Tibial artery (tissue), 4 donors: ENCODE results near the gene NTSR1.

ENCODE experiments used
- DNase-seq, 2 donors: peaks; one replicate each; pipeline ENCODE4 v3.0.0-alpha.2; 2019
- H3K27ac ChIP-seq, 2 donors: fragments of 200-600 bp; sonication (generic) in 1 of 2; 1 replicate in 1 of 2; 2 replicates in 1 of 2; pipeline ENCODE4 v1.5.1; 2018 to 2019; ENCODE audit warnings: mild to moderate bottlenecking in 1 of 2
- H3K27me3 ChIP-seq, 2 donors: fragments of 200-600 bp; sonication (generic) in 1 of 2; one replicate each; pipeline versions ENCODE4 v1.5.1 to v1.6.0; 2016 to 2019
- H3K36me3 ChIP-seq, 3 donors: fragments of 200-600 bp; sonication (generic) in 2 of 3; one replicate each; pipeline ENCODE4 v1.5.1; 2016 to 2019; ENCODE audit warnings: mild to moderate bottlenecking in 2 of 3
- H3K4me1 ChIP-seq, 4 donors: fragments of 200-600 bp; sonication (generic) in 2 of 4; 1 replicate in 3 of 4; 2 replicates in 1 of 4; pipeline ENCODE4 v1.5.1; 2016 to 2019
- H3K4me3 ChIP-seq, 2 donors: fragments of 200-600 bp; sonication (generic) in 1 of 2; 1 replicate in 1 of 2; 2 replicates in 1 of 2; pipeline ENCODE4 v1.5.1; 2018 to 2019; ENCODE audit warnings: mild to moderate bottlenecking in 2 of 2
- H3K9me3 ChIP-seq, 3 donors: fragments of 200-600 bp; sonication (generic) in 1 of 3; one replicate each; pipeline ENCODE4 v1.5.1; 2016 to 2019
- CTCF ChIP-seq, 2 experiments: fragments of 200-600 bp in 1 of 2; fragments of 450-650 bp in 1 of 2; IDR thresholded peaks; one replicate each; pipeline ENCODE4 v1.5.1; 2017 to 2019; ENCODE audit warnings: antibody characterized with exemption in 2 of 2, mild to moderate bottlenecking in 1 of 2, moderate library complexity in 1 of 2
- intact Hi-C: fragments of 100-400 bp; cut with DNase I; formaldehyde crosslinking; loops from one replicate; pipeline ENCODE4 v1.15.0; 2023; ENCODE audit warnings: low total_unique reads

Gene NTSR1

GRCh38 chr20:62714799-62715198, 6.2 kb downstream of the NTSR1 start:
- H3K27ac ChIP-seq: no peak overlapping the region
- H3K4me3 ChIP-seq: no peak overlapping the region
- peaks cover 0 to 5% (median 4%) of the 10 kb centered on the region in 3 donors for H3K9me3 ChIP-seq
- H3K4me1 ChIP-seq: no peaks in the 10 kb centered on the region
- intact Hi-C loops: no loop called here
- no peak for TF ChIP-seq CTCF (IDR thresholded peaks at IDR 0.05)
- H3K27me3 ChIP-seq: peaks cover 0 to 80% of the 10 kb centered on the region in 2 donors
- no peak for DNase-seq
- H3K36me3 ChIP-seq: no peaks in the 10 kb centered on the region

- Histone ChIP-seq H3K9me3 (peaks cover 0 to 9% (median 8%) of the 10 kb centered on the region in 3 donors), H3K27ac (no peak overlapping the region), H3K27me3 (peaks cover 0 to 76% of the 10 kb centered on the region in 2 donors), H3K36me3 (no peaks in the 10 kb centered on the region), H3K4me3 (no peak overlapping the region), H3K4me1 (no peaks in the 10 kb centered on the region)
- no peak for DNase-seq
- TF ChIP-seq CTCF (IDR thresholded peaks at IDR 0.05): no peak
- intact Hi-C loops: no loop called here
These were observed 6.6 kb downstream of the NTSR1 start for GRCh38 chr20:62715201-62715600.

GRCh38 chr20:62716198-62716940, 7.7 kb downstream of the NTSR1 start:
- peaks cover 0 to 64% of the 10 kb centered on the region in 2 donors for H3K27me3 ChIP-seq
- H3K4me1 ChIP-seq: no peaks in the 10 kb centered on the region
- no peaks in the 10 kb centered on the region for H3K36me3 ChIP-seq
- TF ChIP-seq CTCF (IDR thresholded peaks at IDR 0.05): no peak
- H3K9me3 ChIP-seq: peaks cover 1 to 20% (median 20%) of the 10 kb centered on the region in 3 donors
- DNase-seq: no peak
- H3K4me3 ChIP-seq: no peak overlapping the region
- intact Hi-C loops: no loop called here
- no peak overlapping the region for H3K27ac ChIP-seq

- TF ChIP-seq CTCF (IDR thresholded peaks at IDR 0.05): no peak
- Histone ChIP-seq H3K9me3 (peaks cover 3 to 26% (median 23%) of the 10 kb centered on the region in 3 donors), H3K27ac (no peak overlapping the region), H3K27me3 (peaks cover 0 to 58% of the 10 kb centered on the region in 2 donors), H3K36me3 (no peaks in the 10 kb centered on the region), H3K4me1 (no peaks in the 10 kb centered on the region), H3K4me3 (no peak overlapping the region)
- no peak for DNase-seq
- intact Hi-C loops: no loop called here
These were observed 8.3 kb downstream of the NTSR1 start for GRCh38 chr20:62716941-62717310.

- intact Hi-C loops: no loop called here
- no peaks in the 10 kb centered on the region for H3K4me1 ChIP-seq
These were observed 9.3 kb downstream of the NTSR1 start for GRCh38 chr20:62717933-62718332.

More at GRCh38 chr20:62717933-62718332, 9.3 kb downstream of the NTSR1 start:
- Histone ChIP-seq H3K4me3 (no peak overlapping the region), H3K36me3 (no peaks in the 10 kb centered on the region), H3K27ac (no peak overlapping the region), H3K27me3 (peaks cover 0 to 48% of the 10 kb centered on the region in 2 donors), H3K9me3 (peaks cover 3 to 31% (median 23%) of the 10 kb centered on the region in 3 donors)
- no peak for DNase-seq
- TF ChIP-seq CTCF (IDR thresholded peaks at IDR 0.05): no peak
